Endothelial cell of umbilical vein (primary cell): Measurements from ENCODE around the gene CNTN5.

Experiments used
- CTCF ChIP-seq, 2 donors: IDR thresholded peaks; 1 replicate in 1 of 2; 2 replicates in 1 of 2; pipeline ENCODE4 v1.5.1; 2011; ENCODE audit warnings: low read length in 2 of 2, mild to moderate bottlenecking in 2 of 2, moderate library complexity in 2 of 2, control low read depth in 1 of 2, inconsistent platforms in 1 of 2, low read depth in 1 of 2; ENCODE audit not compliant: insufficient read depth in 1 of 2; ENCODE audit errors: extremely low read depth in 1 of 2
- EZH2 ChIP-seq: IDR thresholded peaks from 2 replicates; pipeline ENCODE4 v1.6.1; 2012; ENCODE audit warnings: borderline replicate concordance, low read depth, mild to moderate bottlenecking, moderate library complexity, low read length, inconsistent platforms; ENCODE audit not compliant: severe bottlenecking
- FOS ChIP-seq: IDR thresholded peaks from 2 replicates; pipeline ENCODE4 v1.6.1; 2011; ENCODE audit warnings: mild to moderate bottlenecking, low read length, moderate library complexity, borderline replicate concordance; ENCODE audit not compliant: insufficient read depth
- GATA2 ChIP-seq: IDR thresholded peaks from 2 replicates; pipeline ENCODE4 v1.7.0; 2011; ENCODE audit warnings: low read depth, mild to moderate bottlenecking, moderate library complexity, mixed read lengths, low read length; ENCODE audit not compliant: insufficient read length, insufficient read depth
- POLR2A ChIP-seq: IDR thresholded peaks from 2 replicates; pipeline ENCODE4 v1.6.1; 2012; ENCODE audit warnings: low read depth, mild to moderate bottlenecking, control low read depth, low read length
- POLR2AphosphoS5 ChIP-seq: IDR thresholded peaks from 2 replicates; pipeline ENCODE4 v1.6.1; 2012; ENCODE audit warnings: low read depth, mild to moderate bottlenecking, control low read depth, low read length, moderate library complexity; ENCODE audit not compliant: insufficient read depth

DNA sequence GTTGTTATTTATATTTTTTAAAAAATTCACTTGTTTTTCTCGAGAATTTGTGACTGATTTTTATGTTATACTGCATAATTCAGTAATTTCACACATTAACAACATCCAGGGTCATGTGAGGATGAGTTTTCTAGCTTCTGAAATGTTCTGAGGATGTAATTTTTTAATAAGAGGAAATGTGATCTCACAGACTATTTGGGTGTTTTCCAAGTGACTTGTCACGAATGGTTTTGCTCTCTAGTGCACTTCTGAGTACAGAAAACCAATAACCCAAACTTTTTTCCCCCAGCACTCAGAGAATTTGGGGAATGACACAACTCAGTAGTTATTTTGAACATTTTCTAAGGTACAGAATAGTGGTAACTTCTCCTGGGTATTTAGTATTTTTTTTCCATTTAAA, 845.2 kb downstream of the CNTN5 start:
- TF ChIP-seq CTCF (IDR thresholded peaks at IDR 0.05; ENCODE audit: extremely low read depth in 1 of 2, insufficient read depth in 1 of 2, low read depth in 1 of 2, low read length in 2 of 2) (no peak), POLR2AphosphoS5 (no peak), EZH2 (no peak), POLR2A (no peak), GATA2 (no peak), FOS (no peak)
